ENCODE results near the gene GOLIM4. TPM values are rescaled to one million over a fixed set of nuclear protein-coding genes. Genes with fewer than 3 reads are reported as not detected.
A peak's percentile ranks its signal among the peaks of the same experiment; 100 is the strongest.
"Not testable (repeated sequence)": the region's sequence is repeated elsewhere in the genome, so short reads cannot be mapped to it uniquely, and the experiment has no call there.

The GOLIM4 gene
- total RNA-seq, 1 experiment from 2014 or later = 12.2 TPM

DNA sequence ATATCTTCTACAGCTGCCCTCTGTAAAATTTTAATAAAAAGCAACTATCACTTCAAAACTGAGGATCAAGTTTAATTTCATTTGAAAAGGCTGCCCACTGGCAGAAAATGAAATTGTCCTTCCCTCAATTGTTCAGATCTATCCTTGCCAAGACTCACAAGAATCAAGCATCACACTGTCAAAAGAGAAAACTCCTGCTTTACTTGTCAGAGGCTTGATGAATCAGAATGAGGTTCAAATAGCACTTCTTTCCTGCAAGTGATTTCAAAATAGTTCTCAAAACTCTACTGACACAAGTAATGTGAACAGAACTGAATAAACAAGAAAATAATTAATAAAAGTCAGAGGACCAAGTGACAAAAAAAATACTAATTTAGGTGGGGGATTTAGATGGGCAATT, 70.6 kb downstream of the GOLIM4 start:
- H3K4me3 ChIP-seq (ENCODE audit: low read depth, low read length, poor library complexity, severe bottlenecking) = no peak overlapping the region
- DNase-seq (ENCODE audit: low spot score) = no peak
- no peak for TF ChIP-seq EZH2 (IDR thresholded peaks at IDR 0.05; ENCODE audit: borderline replicate concordance, low read depth, low read length, poor library complexity, severe bottlenecking)
- TF ChIP-seq, protein P1, sequence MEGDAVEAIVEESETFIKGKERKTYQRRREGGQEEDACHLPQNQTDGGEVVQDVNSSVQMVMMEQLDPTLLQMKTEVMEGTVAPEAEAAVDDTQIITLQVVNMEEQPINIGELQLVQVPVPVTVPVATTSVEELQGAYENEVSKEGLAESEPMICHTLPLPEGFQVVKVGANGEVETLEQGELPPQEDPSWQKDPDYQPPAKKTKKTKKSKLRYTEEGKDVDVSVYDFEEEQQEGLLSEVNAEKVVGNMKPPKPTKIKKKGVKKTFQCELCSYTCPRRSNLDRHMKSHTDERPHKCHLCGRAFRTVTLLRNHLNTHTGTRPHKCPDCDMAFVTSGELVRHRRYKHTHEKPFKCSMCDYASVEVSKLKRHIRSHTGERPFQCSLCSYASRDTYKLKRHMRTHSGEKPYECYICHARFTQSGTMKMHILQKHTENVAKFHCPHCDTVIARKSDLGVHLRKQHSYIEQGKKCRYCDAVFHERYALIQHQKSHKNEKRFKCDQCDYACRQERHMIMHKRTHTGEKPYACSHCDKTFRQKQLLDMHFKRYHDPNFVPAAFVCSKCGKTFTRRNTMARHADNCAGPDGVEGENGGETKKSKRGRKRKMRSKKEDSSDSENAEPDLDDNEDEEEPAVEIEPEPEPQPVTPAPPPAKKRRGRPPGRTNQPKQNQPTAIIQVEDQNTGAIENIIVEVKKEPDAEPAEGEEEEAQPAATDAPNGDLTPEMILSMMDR (conservative IDR thresholded peaks at IDR 0.05; ENCODE audit: low read depth, low read length) = no peak
- H3K4me1 ChIP-seq (ENCODE audit: insufficient read depth, low read length, poor library complexity, severe bottlenecking) = peaks cover 2% of the 10 kb centered on the region
- intact Hi-C loops (cut with micrococcal nuclease; ENCODE audit: unreplicated experiment) = no loop called here
- ChIA-PET POLR2A (ENCODE audit: low non-redundant PET) (no interaction called here), CTCF (no interaction called here)
- no peak overlapping the region for H3K27ac ChIP-seq (ENCODE audit: low read depth, low read length, poor library complexity, severe bottlenecking)
- no peaks in the 10 kb centered on the region for H3K27me3 ChIP-seq (replicated peaks; ENCODE audit: insufficient read depth, low read depth, low read length, poor library complexity)
- H3K9me3 ChIP-seq (ENCODE audit: low read depth, low read length, poor library complexity, severe bottlenecking) = no peaks in the 10 kb centered on the region
- BruUV-seq (replicated peaks) = no TSS peak
- no peaks in the 10 kb centered on the region for H3K36me3 ChIP-seq (ENCODE audit: insufficient read depth, low read length, poor library complexity, severe bottlenecking)

DNA sequence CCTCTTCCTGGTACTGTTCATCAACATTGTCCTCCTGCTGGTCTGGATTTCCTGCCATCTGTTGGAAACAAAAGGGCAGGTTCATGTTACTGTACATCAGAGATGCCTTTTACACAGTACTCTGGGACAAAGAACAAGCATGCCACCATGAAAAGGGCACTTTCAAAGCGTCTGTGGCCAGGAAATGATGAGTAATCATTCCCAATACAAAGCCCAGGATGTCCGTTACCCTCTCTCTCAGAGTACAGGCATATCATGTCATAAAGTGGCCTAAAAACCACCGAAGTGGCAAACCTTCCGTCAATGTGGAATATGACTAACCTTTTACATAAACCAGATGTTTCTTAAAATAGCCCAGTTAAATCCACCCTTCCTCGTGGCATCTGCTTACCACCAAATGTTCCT, 71.2 kb downstream of the GOLIM4 start:
- CTCF ChIA-PET = no interaction called here
- DNase-seq (ENCODE audit: low spot score) = peak; percentile 61
- POLR2A ChIA-PET (ENCODE audit: low non-redundant PET) = no interaction called here
- intact Hi-C loops (cut with micrococcal nuclease; ENCODE audit: unreplicated experiment) = no loop called here
- Histone ChIP-seq H3K4me1 (ENCODE audit: insufficient read depth, low read length, poor library complexity, severe bottlenecking) (peaks cover 2% of the 10 kb centered on the region), H3K36me3 (ENCODE audit: insufficient read depth, low read length, poor library complexity, severe bottlenecking) (no peaks in the 10 kb centered on the region), H3K27ac (ENCODE audit: low read depth, low read length, poor library complexity, severe bottlenecking) (no peak overlapping the region), H3K9me3 (ENCODE audit: low read depth, low read length, poor library complexity, severe bottlenecking) (no peaks in the 10 kb centered on the region), H3K4me3 (ENCODE audit: low read depth, low read length, poor library complexity, severe bottlenecking) (no peak overlapping the region), H3K27me3 (replicated peaks; ENCODE audit: insufficient read depth, low read depth, low read length, poor library complexity) (no peaks in the 10 kb centered on the region)
- BruUV-seq (replicated peaks) = no TSS peak
- no peak for TF ChIP-seq EZH2 (IDR thresholded peaks at IDR 0.05; ENCODE audit: borderline replicate concordance, low read depth, low read length, poor library complexity, severe bottlenecking)

DNA sequence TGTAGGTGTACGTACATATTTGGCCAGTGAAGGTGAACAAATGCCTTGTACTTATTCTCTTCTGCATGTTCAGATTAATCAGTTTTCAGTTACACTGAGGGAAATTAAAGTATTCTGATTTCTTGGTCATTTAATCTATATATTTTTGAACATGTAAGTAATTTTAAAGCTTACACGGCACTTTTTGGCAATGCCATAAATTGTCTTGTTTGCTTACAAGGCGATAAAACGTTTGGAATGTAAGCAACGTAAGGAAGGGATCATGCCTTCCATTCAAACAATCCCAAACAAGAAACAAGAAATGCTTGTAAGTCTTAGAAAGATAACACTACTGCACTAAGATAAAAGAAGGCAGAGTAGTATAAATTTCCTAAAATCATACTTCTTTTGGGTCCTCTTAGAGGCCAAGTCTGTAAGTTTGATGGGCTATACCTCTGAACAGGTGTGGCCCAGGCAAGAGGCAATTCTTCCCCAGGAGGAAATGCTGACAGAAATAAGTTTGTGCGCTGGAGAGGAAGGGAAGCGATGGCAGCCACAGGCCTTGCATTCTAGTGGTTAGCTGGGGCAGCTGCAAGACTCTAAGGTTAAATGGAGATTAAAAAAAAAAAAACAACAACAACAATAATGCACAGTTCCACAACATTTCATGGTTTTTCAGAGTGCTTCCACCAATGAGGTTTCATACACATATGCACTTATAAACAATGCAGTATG, 73.8 kb downstream of the GOLIM4 start:
- Histone ChIP-seq H3K36me3 (ENCODE audit: insufficient read depth, low read length, poor library complexity, severe bottlenecking) (no peaks in the 10 kb centered on the region), H3K27me3 (replicated peaks; ENCODE audit: insufficient read depth, low read depth, low read length, poor library complexity) (no peaks in the 10 kb centered on the region), H3K27ac (ENCODE audit: low read depth, low read length, poor library complexity, severe bottlenecking) (no peak overlapping the region), H3K4me1 (ENCODE audit: insufficient read depth, low read length, poor library complexity, severe bottlenecking) (peaks cover 2% of the 10 kb centered on the region), H3K4me3 (ENCODE audit: low read depth, low read length, poor library complexity, severe bottlenecking) (no peak overlapping the region), H3K9me3 (ENCODE audit: low read depth, low read length, poor library complexity, severe bottlenecking) (no peaks in the 10 kb centered on the region)
- TF ChIP-seq, protein P1 (conservative IDR thresholded peaks at IDR 0.05; ENCODE audit: low read depth, low read length) = no peak
- no peak for TF ChIP-seq EZH2 (IDR thresholded peaks at IDR 0.05; ENCODE audit: borderline replicate concordance, low read depth, low read length, poor library complexity, severe bottlenecking)
- intact Hi-C loops (cut with micrococcal nuclease; ENCODE audit: unreplicated experiment) = no loop called here
- POLR2A ChIA-PET (ENCODE audit: low non-redundant PET) = no interaction called here
- no peak for DNase-seq (ENCODE audit: low spot score)
- CTCF ChIA-PET = no interaction called here
- no TSS peak for BruUV-seq (replicated peaks)

DNA sequence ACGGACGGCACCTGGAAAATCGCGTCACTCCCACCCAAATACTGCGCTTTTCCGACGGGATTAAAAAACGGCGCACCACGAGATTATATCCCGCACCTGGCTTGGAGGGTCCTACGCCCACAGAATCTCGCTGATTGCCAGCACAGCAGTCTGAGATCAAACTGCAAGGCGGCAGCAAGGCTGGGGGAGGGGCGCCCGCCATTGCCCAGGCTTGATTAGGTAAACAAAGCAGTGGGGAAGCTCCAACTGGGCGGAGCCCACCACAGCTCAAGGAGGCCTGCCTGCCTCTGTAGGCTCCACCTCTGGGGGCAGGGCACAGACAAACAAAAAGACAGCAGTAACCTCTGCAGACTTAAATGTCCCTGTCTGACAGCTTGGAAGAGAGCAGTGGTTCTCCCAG, 84.4 kb downstream of the GOLIM4 start:
- POLR2A ChIA-PET (ENCODE audit: low non-redundant PET); intact Hi-C loops (cut with micrococcal nuclease; ENCODE audit: unreplicated experiment); DNase-seq (ENCODE audit: low spot score); H3K27me3 ChIP-seq (replicated peaks; ENCODE audit: insufficient read depth, low read depth, low read length, poor library complexity); H3K4me1 ChIP-seq (ENCODE audit: insufficient read depth, low read length, poor library complexity, severe bottlenecking); H3K27ac ChIP-seq (ENCODE audit: low read depth, low read length, poor library complexity, severe bottlenecking); BruUV-seq (replicated peaks); CTCF ChIA-PET; H3K9me3 ChIP-seq (ENCODE audit: low read depth, low read length, poor library complexity, severe bottlenecking); H3K4me3 ChIP-seq (ENCODE audit: low read depth, low read length, poor library complexity, severe bottlenecking); H3K36me3 ChIP-seq (ENCODE audit: insufficient read depth, low read length, poor library complexity, severe bottlenecking): not testable (repeated sequence)

Measured in A673 (cell line).